HUES48 (cell line): ENCODE data around the gene IP6K3.

Experiments used
- H3K27ac ChIP-seq: one replicate; pipeline ENCODE4 v1.7.0; 2013; ENCODE audit warnings: low read depth, low read length, inconsistent platforms
- H3K27me3 ChIP-seq: 2 replicates; pipeline ENCODE4 v1.6.1; 2013; ENCODE audit warnings: mild to moderate bottlenecking, low read length; ENCODE audit not compliant: control insufficient read depth, insufficient read depth
- H3K36me3 ChIP-seq: 2 replicates; pipeline ENCODE4 v1.6.1; 2013; ENCODE audit warnings: low read length; ENCODE audit not compliant: control insufficient read depth, insufficient read depth
- H3K4me1 ChIP-seq: 2 replicates; pipeline ENCODE4 v1.6.1; 2013; ENCODE audit warnings: mild to moderate bottlenecking, low read length; ENCODE audit not compliant: control insufficient read depth, insufficient read depth
- H3K4me3 ChIP-seq: 2 replicates; pipeline ENCODE4 v1.5.1; 2013; ENCODE audit warnings: mild to moderate bottlenecking, low read depth, low read length
- H3K9ac ChIP-seq: 2 replicates; pipeline ENCODE4 v1.6.1; 2013; ENCODE audit warnings: mild to moderate bottlenecking, low read depth, low read length, moderate library complexity
- H3K9me3 ChIP-seq: 2 replicates; pipeline ENCODE4 v1.6.1; 2013; ENCODE audit warnings: low read length; ENCODE audit not compliant: control insufficient read depth, insufficient read depth

The IP6K3 gene, protein sequence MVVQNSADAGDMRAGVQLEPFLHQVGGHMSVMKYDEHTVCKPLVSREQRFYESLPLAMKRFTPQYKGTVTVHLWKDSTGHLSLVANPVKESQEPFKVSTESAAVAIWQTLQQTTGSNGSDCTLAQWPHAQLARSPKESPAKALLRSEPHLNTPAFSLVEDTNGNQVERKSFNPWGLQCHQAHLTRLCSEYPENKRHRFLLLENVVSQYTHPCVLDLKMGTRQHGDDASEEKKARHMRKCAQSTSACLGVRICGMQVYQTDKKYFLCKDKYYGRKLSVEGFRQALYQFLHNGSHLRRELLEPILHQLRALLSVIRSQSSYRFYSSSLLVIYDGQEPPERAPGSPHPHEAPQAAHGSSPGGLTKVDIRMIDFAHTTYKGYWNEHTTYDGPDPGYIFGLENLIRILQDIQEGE

DNA sequence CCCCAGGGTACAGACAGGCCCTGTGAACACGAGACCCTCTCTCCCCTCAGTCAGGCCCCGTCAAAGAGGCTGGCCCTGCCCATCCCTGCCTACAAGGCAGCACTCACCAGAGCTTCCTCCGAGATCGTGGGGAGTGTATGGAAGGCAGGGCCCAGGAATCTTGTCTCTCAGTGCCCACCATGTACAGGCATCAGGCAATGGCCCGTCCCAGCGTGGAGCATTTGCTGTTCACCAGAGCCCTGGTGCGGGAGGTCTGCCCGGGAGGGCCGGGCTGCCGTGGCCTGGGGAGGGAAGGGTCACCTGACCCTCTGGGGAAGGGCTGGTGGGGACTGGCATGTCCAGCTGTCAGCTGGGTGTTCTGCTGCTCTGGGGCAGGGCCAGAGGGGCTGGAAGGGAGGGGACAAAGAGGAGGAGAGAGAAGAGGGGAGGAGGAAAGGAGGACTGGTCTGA, at the start of gene IP6K3:
IP6K3 (minus strand) TSS at position 255 of the 450 bp plus-strand sequence. CDS start 11,429 bp downstream, outside the sequence.
- H3K27me3 ChIP-seq: no peaks in the 10 kb centered on the region; the same call in 1 of the 2 replicates
- no peak within 1 kb of the TSS for H3K9ac ChIP-seq
- no peaks in the 10 kb centered on the region for H3K9me3 ChIP-seq
- peaks cover 25% of the 10 kb centered on the region for H3K4me1 ChIP-seq
- no peak within 1 kb of the TSS for H3K27ac ChIP-seq
- H3K36me3 ChIP-seq: no peaks in the 10 kb centered on the region
- no peak within 1 kb of the TSS for H3K4me3 ChIP-seq

DNA sequence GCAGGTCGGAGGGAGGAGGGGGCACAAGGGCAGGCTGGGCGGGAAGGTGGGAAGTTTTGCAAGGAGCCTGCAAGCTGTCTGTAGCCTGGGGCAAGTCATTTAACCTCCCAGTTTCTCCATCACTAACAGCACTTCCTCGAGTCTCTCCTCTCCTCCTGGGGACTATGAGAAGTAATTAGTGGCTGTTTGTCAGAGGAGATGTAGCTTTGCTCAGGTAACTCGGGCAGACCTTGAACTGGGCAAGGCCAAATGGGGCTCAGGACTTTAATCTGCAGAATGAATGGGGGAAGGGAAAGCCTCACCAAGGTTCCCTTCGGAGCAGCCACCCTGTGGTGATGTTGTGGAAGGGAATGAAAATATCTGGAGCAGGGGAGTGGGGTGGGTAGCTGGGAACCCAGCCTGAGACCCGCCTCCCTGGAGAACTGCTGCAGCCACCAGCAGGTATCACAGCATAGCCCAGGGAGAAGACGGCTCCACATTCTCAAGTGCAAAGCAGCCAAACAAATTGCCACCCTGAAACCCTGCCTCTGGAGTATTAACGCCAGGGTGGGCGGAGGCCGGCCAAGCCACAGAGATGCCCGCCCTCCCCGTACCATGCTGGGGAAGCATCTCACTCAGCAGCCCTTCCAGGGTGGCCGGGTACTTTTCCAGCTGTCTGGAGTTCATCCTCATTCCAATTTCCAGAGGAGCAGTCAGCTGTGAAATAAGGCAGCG, 48.4 kb upstream of the IP6K3 start:
- no peaks in the 10 kb centered on the region for H3K9me3 ChIP-seq
- peaks cover 46% of the 10 kb centered on the region for H3K4me1 ChIP-seq
- H3K27ac ChIP-seq: peak overlapping the region; percentile 15
- no peak overlapping the region for H3K9ac ChIP-seq
- H3K27me3 ChIP-seq: no peaks in the 10 kb centered on the region
- H3K36me3 ChIP-seq: no peaks in the 10 kb centered on the region
- H3K4me3 ChIP-seq: no peak overlapping the region

DNA sequence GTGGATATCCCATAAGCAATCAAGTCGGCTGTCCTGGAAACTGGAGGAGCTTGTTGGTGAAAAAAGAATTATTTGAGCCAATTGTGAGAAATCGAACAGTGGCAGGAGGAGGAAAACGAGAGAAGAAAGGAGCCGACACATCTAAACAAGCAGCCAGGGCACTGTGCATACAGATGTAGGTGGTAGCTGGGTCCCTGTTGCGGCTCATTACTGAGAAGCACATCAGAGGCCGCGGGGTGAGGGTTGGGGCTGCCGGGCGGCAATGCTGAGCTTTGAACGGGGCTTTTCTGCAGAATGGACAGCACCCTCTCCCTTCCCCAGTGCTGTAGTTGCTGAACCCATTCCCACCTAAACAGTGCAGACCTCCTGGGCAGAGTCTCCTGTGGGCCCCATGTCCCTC, 46.3 kb upstream of the IP6K3 start:
- Histone ChIP-seq H3K9me3 (no peaks in the 10 kb centered on the region), H3K36me3 (no peaks in the 10 kb centered on the region), H3K4me1 (peaks cover 52% of the 10 kb centered on the region), H3K4me3 (no peak overlapping the region), H3K9ac (no peak overlapping the region), H3K27ac (no peak overlapping the region), H3K27me3 (no peaks in the 10 kb centered on the region)

DNA sequence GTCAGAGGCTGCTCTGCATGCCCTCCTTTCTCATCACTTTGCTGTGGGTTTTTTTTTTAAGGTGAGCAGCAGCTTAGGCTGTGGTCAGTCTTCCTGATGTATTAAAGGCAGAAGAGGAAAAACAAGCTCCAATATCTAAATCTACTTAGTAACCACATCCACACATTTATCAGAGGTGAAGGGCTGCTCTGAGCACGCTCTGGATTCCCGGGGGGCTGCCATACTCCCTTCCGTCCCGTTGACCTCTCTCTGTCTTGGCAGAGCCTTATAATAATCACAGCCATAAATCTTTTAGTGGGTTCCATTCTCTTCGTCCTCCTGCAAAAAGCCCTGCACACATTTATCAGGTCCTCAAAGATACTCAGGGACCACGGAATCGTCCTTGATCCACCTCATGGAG, 44.9 kb upstream of the IP6K3 start:
- H3K4me1 ChIP-seq: peaks cover 57% of the 10 kb centered on the region
- H3K27ac ChIP-seq: peak overlapping the region; percentile 76
- H3K9ac ChIP-seq: no peak overlapping the region; the same call in 1 of the 2 replicates
- H3K4me3 ChIP-seq: no peak overlapping the region
- H3K9me3 ChIP-seq: no peaks in the 10 kb centered on the region
- no peaks in the 10 kb centered on the region for H3K36me3 ChIP-seq
- H3K27me3 ChIP-seq: no peaks in the 10 kb centered on the region

DNA sequence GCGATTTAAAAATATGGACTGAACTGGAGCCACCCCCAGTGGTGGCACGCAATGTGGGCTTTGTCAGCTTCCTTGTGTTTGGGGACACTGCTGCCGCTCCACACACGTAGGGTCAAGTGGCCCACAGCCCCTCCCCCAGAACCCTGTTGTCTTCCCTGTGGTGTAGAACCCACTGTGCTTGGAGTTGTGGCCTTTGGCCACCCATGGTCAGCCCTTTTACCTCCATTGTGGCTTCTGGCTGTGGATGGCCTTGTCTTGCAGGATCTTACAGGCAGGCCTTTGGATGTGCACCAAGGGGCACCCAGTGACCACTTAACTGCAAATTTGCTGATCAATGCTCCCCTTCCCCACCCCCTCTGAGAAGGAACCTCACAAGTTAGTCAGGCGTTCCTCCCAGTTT, 44.2 kb upstream of the IP6K3 start:
- H3K27me3 ChIP-seq: no peaks in the 10 kb centered on the region
- peaks cover 64% of the 10 kb centered on the region for H3K4me1 ChIP-seq
- peak overlapping the region; percentile 76 for H3K27ac ChIP-seq
- H3K9me3 ChIP-seq: no peaks in the 10 kb centered on the region
- H3K9ac ChIP-seq: peak overlapping the region; percentile 38; the same call in 1 of the 2 replicates
- H3K4me3 ChIP-seq: no peak overlapping the region
- H3K36me3 ChIP-seq: no peaks in the 10 kb centered on the region

DNA sequence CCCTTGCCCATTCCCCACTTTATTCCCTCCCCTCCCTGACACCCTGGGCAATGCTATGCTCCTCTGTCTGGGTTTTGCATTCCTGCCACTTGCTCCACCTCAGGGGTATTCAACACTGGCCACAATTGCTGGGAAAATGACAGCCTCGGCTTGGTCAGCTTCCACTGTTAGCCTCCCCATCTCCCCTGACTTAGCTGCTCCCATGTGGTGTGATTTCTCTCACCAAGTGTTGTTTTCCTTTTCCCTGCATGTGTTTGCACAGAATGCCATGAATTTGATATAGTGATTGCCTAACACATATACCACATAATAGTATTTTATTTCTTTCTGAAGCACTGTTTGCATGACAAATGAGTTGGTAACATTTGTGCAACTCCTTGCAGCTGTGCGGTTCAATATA, 43.7 kb upstream of the IP6K3 start:
- no peak overlapping the region for H3K9ac ChIP-seq
- H3K9me3 ChIP-seq: no peaks in the 10 kb centered on the region
- H3K4me3 ChIP-seq: no peak overlapping the region
- H3K4me1 ChIP-seq: peaks cover 67% of the 10 kb centered on the region
- no peaks in the 10 kb centered on the region for H3K27me3 ChIP-seq
- no peaks in the 10 kb centered on the region for H3K36me3 ChIP-seq
- peak overlapping the region; percentile 76 for H3K27ac ChIP-seq

DNA sequence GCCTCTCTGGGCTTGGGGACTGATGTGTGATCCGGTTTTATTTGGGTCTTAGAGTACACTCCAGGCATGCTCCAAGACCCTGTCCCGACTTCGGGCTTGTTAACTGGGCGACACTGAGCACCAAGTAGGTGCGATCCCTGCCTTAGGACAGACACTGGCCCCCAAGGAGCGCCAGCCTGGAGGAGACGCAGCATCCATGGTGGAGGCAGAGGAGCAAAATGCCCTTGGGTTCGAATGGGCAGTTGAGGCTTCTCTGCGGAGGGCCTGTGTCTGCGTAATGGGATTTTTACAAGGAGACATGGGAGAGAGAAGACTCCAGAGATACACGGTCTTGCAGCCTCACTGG, 42.8 kb upstream of the IP6K3 start:
- H3K4me1 ChIP-seq: peaks cover 64% of the 10 kb centered on the region
- H3K9ac ChIP-seq: peak overlapping the region; percentile 37; the same call in 1 of the 2 replicates
- H3K27ac ChIP-seq: peak overlapping the region; percentile 64

DNA sequence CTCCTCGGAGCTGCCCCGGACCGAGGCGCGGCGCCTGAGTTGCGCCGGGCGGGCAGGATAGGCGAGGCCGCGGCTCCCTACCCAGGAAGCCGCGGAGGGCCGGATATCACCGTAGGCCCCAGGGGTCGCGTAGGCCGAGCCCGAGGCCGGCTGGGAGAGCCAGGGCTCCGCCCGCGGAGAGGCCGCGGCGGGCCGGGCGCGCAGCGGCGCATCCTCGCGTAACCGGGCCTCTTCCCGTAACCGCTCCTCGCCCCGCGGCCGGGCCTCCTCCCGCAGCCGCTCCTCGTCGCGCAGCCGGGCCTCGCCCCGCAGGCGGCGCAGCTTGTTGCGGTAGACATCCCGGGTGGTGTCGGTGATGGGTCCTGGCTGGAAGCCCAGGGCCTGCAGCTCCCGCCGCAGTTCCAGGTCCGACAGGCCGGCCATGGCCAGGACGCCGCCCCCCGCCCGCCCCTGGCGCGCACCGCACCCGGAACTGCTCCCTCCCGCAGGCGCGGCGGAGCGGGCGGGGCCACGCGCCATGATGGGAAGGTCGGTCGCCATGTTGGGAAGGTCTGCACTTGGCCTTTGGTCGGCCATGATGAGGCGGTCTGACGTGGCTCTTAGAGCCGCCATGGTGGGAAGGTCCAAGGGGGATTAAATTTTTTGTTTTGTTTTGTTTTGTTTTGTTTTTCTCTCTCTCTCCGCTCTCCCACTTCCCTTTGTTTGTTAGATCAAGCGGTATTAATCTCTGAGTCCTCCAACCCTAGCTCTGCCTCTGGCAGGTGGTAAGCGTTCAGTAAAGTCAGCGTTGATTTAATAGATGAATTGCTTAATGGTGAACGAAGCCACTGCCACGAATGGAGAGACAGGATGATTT, 42.2 kb upstream of the IP6K3 start, which contains the start of gene LEMD2:
LEMD2 (minus strand) TSS at position 437 of the 856 bp plus-strand sequence; CDS start at position 423, 14 bp downstream.
- no peaks in the 10 kb centered on the region for H3K27me3 ChIP-seq
- peak within 1 kb of the TSS; percentile 76 for H3K9ac ChIP-seq
- peak within 1 kb of the TSS; percentile 83 for H3K4me3 ChIP-seq
- H3K9me3 ChIP-seq: no peaks in the 10 kb centered on the region
- peaks cover 62% of the 10 kb centered on the region for H3K4me1 ChIP-seq
- peaks cover 11% of the 10 kb centered on the region for H3K36me3 ChIP-seq
- H3K27ac ChIP-seq: peak within 1 kb of the TSS; percentile 81

More for the DNA sequence above, 42.8 kb upstream of the IP6K3 start:
- H3K4me3 ChIP-seq: peak overlapping the region; percentile 83
- H3K27me3 ChIP-seq: no peaks in the 10 kb centered on the region
- peaks cover 6% of the 10 kb centered on the region; the same call in 1 of the 2 replicates for H3K36me3 ChIP-seq
- no peaks in the 10 kb centered on the region for H3K9me3 ChIP-seq

DNA sequence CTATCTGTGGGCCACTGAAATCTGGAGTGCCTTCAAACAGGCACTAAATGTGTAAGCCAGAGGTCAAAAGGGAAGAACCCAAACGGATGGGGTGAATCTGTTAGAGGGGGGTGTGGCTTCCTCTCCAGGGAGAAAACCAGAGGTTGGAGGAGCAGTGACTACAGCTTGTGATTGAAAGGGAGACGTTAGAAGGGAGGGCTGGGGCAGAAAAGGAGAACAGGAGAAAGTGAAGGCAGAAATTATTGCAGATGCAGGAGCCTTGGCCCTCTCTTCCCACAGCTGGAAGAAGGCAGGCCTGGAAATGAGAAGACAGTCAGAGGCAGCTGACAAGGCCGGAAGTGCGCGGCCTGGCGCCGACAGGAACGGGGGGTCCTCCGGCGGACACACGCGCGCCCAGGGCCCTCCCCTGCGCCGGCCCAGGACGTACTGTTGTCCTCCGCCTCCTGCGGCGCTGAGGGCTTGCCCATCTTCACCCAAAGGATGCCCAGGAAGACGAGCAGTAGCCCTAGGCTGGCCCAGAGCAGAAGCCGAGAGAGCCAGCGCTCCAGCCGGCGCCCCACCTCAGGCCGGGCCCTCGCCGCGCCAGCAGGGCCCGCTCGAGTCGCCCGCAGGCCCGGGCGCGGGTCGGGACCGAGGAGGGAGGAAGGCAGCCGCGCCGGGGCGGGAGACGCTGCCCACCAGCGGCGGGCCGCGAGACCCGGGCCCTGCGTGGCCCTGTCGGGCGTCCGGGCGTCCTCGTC, 41.4 kb upstream of the IP6K3 start:
- peaks cover 19% of the 10 kb centered on the region for H3K36me3 ChIP-seq
- H3K4me3 ChIP-seq: peak overlapping the region; percentile 83
- peaks cover 62% of the 10 kb centered on the region for H3K4me1 ChIP-seq
- peak overlapping the region; percentile 81 for H3K27ac ChIP-seq
- no peaks in the 10 kb centered on the region for H3K27me3 ChIP-seq
- H3K9ac ChIP-seq: peak overlapping the region; percentile 76
- H3K9me3 ChIP-seq: no peaks in the 10 kb centered on the region
